GM19035 (cell line): ENCODE data around the gene C12orf42.

Experiments used
- ATAC-seq: cut with Tn5 transposase; IDR thresholded peaks from one replicate; pipeline ENCODE4 v1.9.1; 2021; ENCODE audit not compliant: unreplicated experiment

Gene C12orf42

DNA sequence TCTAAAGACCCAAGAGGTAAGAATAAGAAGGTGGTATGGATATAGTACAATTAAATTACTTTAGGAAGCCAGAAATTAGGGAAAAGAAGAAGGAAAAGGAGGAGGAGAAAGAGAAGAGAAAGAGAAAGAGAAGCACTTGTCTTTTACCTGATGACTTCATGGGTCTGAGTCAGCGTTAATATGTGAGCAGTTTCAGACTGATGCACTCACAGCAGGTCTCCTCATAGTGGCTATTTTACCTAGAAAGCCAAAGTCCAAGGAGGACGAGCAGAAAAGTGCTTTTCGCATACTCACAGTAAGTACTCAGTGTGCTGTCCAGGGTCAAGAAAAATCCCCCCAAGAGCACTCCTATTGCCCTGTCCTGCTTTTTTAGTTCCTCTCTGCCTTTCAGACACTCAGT lies 222.1 kb downstream of the C12orf42 start:
- no peak for ATAC-seq

DNA sequence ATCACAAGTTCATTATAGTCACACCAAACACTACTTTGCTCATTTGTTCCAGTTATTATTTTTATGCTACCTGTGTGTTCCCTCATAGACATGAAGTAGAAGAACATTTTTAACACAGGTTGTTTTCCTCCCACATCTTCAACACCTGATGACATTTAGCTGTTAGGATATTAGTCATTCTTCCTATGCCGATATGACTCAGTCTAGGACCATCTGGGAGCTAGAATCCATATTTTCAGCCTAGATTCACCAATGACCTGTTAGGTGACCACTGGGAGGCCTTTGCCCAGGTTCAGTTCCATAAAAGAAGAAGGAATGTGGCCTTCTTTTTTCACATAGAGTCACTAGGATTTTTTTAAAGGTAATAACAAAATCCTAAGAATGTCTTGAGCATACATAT lies 222.8 kb downstream of the C12orf42 start:
- ATAC-seq, result no peak

DNA sequence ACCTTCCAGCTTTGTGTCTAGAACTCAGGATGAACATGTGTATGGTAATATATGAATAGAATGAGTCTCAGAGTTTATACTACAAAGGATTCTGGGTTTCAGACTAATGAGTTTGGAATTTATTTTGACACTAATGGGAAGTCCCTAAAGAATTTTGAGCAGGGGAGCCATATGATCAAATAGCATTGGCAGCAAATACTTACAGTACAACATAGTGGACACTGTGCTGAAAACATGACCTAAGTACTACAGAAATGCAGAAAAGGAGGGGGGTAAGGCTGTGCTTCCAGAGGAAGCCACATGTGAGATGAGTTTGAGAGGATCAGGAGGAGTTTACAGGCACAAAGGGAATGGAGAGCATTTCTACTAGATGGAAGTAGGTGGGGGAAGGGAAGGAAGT lies 225.8 kb downstream of the C12orf42 start:
- ATAC-seq, result no peak

DNA sequence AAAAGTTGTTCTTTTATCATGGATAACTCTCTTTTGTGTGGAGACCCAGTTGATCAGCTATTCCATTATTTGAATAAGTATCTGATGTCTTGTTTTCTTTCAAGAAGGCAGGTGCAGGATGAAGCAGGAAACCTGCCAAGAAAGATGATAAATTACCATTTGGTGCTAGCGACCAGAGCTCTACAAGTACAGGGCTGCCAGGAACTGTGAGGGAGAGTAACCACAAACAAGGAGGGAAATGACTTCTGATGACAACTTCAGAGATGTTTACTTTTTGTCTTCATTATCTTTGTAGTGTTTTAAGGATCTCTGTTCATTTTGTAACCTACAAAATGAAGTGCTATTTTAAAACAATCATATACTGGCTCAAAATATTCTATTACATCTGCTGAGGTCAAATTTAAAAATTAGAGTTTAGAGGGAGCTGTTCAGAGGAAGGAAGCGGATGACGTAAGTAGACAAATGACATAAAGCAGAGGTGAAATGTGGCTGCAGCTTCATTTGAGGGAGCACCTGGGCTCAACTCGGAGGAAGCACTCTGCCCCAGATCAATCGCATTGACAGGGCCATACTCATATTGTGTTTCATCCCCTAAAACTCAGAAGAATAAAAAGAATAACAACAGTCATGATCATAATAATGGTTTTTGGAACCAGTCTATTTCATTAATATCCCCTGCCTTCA lies 226.8 kb downstream of the C12orf42 start:
- no peak for ATAC-seq

DNA sequence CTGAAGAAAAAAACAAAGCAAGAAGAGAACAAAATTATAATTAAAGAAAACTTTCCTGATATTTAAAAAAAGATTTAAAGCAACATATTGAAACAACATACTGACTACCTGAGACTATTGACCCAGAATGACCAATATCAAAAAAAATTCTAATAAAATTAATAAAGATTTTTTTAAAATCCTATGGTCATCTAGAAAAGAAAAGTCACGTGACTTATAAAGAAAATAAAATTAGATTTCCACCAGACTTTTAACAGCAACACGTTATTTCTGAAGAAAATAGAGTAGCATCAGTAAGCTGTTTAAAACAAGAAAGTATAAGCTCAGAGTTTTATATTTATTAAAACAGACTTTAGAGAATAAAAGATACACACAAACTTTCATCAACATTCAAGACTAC lies 238.0 kb downstream of the C12orf42 start:
- ATAC-seq, result no peak
